Panc1 (cell line): ENCODE measurements around the gene MYO18A. TPM values are rescaled to one million over a fixed set of nuclear protein-coding genes. Genes with fewer than 3 reads are reported as not detected.

Experiments
- ATAC-seq: fragments of 200-7000 bp; cut with Tn5 transposase; 2 replicates; pipeline ENCODE4 v1.9.1; 2020; ENCODE audit warnings: mild to moderate bottlenecking, moderate library complexity
- BruUV-seq: library from RNA; stranded (reverse); fragments of 400-500 nt; replicated peaks from 2 replicates; lab custom pipeline; 2021; lab: Mats Ljungman, UMichigan
- CTCF ChIA-PET: fragments of 300-600 bp; sonication (Branson Sonifier 250); formaldehyde crosslinking; loops from one replicate; lab custom pipeline; 2022; ENCODE audit warnings: antibody characterized with exemption; lab: Charles Lee
- POLR2A ChIA-PET: fragments of 300-600 bp; sonication (Branson Sonifier 250); formaldehyde crosslinking; loops from one replicate; lab custom pipeline; 2022; ENCODE audit warnings: antibody characterized with exemption; lab: Charles Lee
- DNase-seq: peaks from one replicate; pipeline ENCODE4 v3.0.0-alpha.2; 2010; ENCODE audit warnings: low read depth, low spot score
- H3K27ac ChIP-seq: 2 replicates; pipeline ENCODE4 v1.5.1; 2011; ENCODE audit warnings: mild to moderate bottlenecking, low read length, inconsistent platforms
- H3K27me3 ChIP-seq: fragments of 200-500 bp; sonication (Bioruptor generic); 2 replicates; pipeline ENCODE4 v1.6.0; 2014; ENCODE audit warnings: low read length, inconsistent platforms; ENCODE audit not compliant: control insufficient read depth, insufficient read depth
- H3K36me3 ChIP-seq: fragments of 200-500 bp; sonication (Bioruptor generic); 2 replicates; pipeline ENCODE4 v1.5.1; 2014; ENCODE audit warnings: inconsistent platforms, mild to moderate bottlenecking, low read length, moderate library complexity; ENCODE audit not compliant: control insufficient read depth, insufficient read depth
- H3K4me1 ChIP-seq: 2 replicates; pipeline ENCODE4 v1.5.1; 2011; ENCODE audit warnings: inconsistent platforms, mild to moderate bottlenecking, low read length, moderate library complexity; ENCODE audit not compliant: control insufficient read depth, insufficient read depth
- H3K4me3 ChIP-seq, 2 experiments: 2 replicates each; pipeline ENCODE4 v1.5.1; 2011 to 2012; ENCODE audit warnings: low read depth in 2 of 2, low read length in 2 of 2, mild to moderate bottlenecking in 2 of 2, inconsistent platforms in 1 of 2, moderate library complexity in 1 of 2
- H3K9me3 ChIP-seq: fragments of 200-500 bp; sonication (Bioruptor generic); 2 replicates; pipeline ENCODE4 v1.5.1; 2014; ENCODE audit warnings: low read depth, mild to moderate bottlenecking, inconsistent platforms, low read length, moderate library complexity; ENCODE audit not compliant: control insufficient read depth, insufficient read depth
- POLR2AphosphoS5 ChIP-seq: IDR thresholded peaks from 2 replicates; pipeline ENCODE4 v1.6.1; 2012; ENCODE audit warnings: mild to moderate bottlenecking, low read depth, low read length, moderate library complexity
- SIN3A ChIP-seq: IDR thresholded peaks from 2 replicates; pipeline ENCODE4 v1.6.1; 2012; ENCODE audit warnings: low read depth, mild to moderate bottlenecking, low read length, moderate library complexity, borderline replicate concordance; ENCODE audit not compliant: insufficient read depth
- TCF7L2 ChIP-seq: IDR thresholded peaks from 2 replicates; pipeline ENCODE4 v1.6.1; 2011; ENCODE audit warnings: mild to moderate bottlenecking, low read depth, low read length, inconsistent platforms
- in situ Hi-C: cut with HindIII; loops from 2 replicates; pipeline ENCODE4 v1.10.0; 2016; ENCODE audit warnings: low sequenced_read_pairs, low pct_unique_long_range_greater_than_20kb
- intact Hi-C: fragments of 100-400 bp; cut with micrococcal nuclease; formaldehyde crosslinking; loops from one replicate; pipeline ENCODE4 v1.10.0; 2022; ENCODE audit not compliant: unreplicated experiment
- total RNA-seq: library from RNA; stranded (reverse); gene quantifications from one replicate; pipeline ENCODE4 v1.2.1, GENCODE V29; 2021; ENCODE audit not compliant: unreplicated experiment
- TF ChIP-seq, protein P1 (sequence below), 2 experiments: IDR thresholded peaks; 2 replicates each; pipeline ENCODE4 v1.6.1; 2011 to 2012; ENCODE audit warnings: low read depth in 2 of 2, control low read depth in 1 of 2, low read length in 1 of 2, mild to moderate bottlenecking in 1 of 2, moderate library complexity in 1 of 2; ENCODE audit not compliant: insufficient read depth in 1 of 2
- TF ChIP-seq, protein P2 (sequence below): fragments of 450-650 bp; IDR thresholded peaks from 2 replicates; pipeline ENCODE4 v1.5.1; 2017; ENCODE audit warnings: mild to moderate bottlenecking

The MYO18A gene
- total RNA-seq, 1 experiment from 2014 or later: 108 TPM

DNA sequence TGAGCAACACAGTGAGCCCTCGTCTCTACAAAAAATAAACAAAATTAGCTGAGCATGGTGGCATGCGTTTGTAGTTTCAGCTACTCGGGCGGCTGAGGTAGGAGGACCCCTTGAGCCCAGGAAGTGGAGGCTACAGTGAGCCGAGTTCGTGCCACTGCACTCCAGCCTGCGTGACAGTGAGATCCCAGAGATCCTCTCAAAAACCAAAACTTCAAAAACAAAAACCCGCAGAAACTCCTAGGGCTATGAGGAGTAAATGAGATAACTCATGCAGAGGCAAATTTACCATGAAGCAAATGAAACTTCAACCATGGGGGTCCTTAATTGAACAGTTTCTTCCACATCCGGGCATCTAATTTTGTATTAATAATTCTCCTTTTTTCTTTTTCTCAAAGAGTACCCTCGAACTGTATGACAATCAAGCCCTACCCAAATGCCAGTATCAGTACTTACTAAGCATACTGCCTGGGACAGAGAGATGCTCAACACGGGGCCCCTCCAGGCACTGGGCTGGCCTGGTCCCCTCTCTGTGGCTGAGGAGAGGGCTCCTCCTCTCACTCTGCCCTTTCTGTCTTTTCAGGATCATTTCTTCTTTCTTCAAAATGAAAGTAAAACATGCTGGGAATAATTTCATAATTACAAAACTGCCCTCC is 138.0 kb downstream of the MYO18A start:
- POLR2A ChIA-PET: interaction anchor here (0.6 kb wide), 1 partner anchor 11 kb away, joined by 7 read pairs; no protein-coding TSS in a partner anchor
- intact Hi-C loops: no loop called here
- no peaks in the 10 kb centered on the region for H3K36me3 ChIP-seq
- BruUV-seq: no TSS peak
- H3K4me1 ChIP-seq: no peaks in the 10 kb centered on the region; the same call in 1 of the 2 replicates
- no peaks in the 10 kb centered on the region; the same call in 1 of the 2 replicates for H3K27me3 ChIP-seq
- CTCF ChIA-PET: interaction anchor here (0.7 kb wide), 1 partner anchor 328 kb away, joined by 3 read pairs; no protein-coding TSS in a partner anchor
- TF ChIP-seq, protein P1, sequence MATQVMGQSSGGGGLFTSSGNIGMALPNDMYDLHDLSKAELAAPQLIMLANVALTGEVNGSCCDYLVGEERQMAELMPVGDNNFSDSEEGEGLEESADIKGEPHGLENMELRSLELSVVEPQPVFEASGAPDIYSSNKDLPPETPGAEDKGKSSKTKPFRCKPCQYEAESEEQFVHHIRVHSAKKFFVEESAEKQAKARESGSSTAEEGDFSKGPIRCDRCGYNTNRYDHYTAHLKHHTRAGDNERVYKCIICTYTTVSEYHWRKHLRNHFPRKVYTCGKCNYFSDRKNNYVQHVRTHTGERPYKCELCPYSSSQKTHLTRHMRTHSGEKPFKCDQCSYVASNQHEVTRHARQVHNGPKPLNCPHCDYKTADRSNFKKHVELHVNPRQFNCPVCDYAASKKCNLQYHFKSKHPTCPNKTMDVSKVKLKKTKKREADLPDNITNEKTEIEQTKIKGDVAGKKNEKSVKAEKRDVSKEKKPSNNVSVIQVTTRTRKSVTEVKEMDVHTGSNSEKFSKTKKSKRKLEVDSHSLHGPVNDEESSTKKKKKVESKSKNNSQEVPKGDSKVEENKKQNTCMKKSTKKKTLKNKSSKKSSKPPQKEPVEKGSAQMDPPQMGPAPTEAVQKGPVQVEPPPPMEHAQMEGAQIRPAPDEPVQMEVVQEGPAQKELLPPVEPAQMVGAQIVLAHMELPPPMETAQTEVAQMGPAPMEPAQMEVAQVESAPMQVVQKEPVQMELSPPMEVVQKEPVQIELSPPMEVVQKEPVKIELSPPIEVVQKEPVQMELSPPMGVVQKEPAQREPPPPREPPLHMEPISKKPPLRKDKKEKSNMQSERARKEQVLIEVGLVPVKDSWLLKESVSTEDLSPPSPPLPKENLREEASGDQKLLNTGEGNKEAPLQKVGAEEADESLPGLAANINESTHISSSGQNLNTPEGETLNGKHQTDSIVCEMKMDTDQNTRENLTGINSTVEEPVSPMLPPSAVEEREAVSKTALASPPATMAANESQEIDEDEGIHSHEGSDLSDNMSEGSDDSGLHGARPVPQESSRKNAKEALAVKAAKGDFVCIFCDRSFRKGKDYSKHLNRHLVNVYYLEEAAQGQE (IDR thresholded peaks at IDR 0.05; ENCODE audit: insufficient read depth in 1 of 2, low read depth in 2 of 2, low read length in 1 of 2): no peak
- no peak for TF ChIP-seq TCF7L2
- no peak for TF ChIP-seq POLR2AphosphoS5
- TF ChIP-seq, protein P2, sequence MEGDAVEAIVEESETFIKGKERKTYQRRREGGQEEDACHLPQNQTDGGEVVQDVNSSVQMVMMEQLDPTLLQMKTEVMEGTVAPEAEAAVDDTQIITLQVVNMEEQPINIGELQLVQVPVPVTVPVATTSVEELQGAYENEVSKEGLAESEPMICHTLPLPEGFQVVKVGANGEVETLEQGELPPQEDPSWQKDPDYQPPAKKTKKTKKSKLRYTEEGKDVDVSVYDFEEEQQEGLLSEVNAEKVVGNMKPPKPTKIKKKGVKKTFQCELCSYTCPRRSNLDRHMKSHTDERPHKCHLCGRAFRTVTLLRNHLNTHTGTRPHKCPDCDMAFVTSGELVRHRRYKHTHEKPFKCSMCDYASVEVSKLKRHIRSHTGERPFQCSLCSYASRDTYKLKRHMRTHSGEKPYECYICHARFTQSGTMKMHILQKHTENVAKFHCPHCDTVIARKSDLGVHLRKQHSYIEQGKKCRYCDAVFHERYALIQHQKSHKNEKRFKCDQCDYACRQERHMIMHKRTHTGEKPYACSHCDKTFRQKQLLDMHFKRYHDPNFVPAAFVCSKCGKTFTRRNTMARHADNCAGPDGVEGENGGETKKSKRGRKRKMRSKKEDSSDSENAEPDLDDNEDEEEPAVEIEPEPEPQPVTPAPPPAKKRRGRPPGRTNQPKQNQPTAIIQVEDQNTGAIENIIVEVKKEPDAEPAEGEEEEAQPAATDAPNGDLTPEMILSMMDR: no peak
- no peak for TF ChIP-seq SIN3A
- DNase-seq: no peak
- no peak for ATAC-seq
- H3K27ac ChIP-seq: no peak overlapping the region
- no peak overlapping the region for H3K4me3 ChIP-seq
- in situ Hi-C loops: no loop called here
- H3K9me3 ChIP-seq: no peaks in the 10 kb centered on the region

DNA sequence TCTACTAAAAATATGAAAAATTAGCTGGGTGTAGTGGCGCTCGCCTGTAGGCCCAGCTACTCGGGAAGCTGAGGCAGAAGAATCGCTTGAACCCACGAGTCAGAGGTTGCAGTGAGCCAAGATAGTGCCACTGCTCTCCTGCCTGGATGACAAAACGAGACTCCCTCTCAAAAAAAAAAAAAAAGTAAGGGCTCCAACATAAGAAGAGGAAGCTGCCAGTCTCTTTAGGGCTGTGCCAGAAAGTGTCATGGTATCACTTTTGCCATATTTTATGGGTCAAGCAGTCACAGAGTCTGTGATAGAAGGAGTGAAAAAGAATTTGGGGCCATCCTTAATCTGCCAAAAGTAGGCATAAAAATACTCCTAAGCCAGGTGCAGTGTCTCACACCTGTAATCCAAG is 138.6 kb downstream of the MYO18A start:
- CTCF ChIA-PET: interaction anchor here (0.7 kb wide), 1 partner anchor 329 kb away, joined by 3 read pairs; no protein-coding TSS in a partner anchor
- in situ Hi-C loops: no loop called here
- ATAC-seq (no peak), DNase-seq (no peak)
- H3K27ac ChIP-seq: no peak overlapping the region
- no TSS peak for BruUV-seq
- no peaks in the 10 kb centered on the region for H3K36me3 ChIP-seq
- intact Hi-C loops: no loop called here
- TF ChIP-seq TCF7L2 (no peak), SIN3A (no peak), POLR2AphosphoS5 (no peak)
- TF ChIP-seq, protein P2: no peak
- TF ChIP-seq, protein P1 (IDR thresholded peaks at IDR 0.05; ENCODE audit: insufficient read depth in 1 of 2, low read depth in 2 of 2, low read length in 1 of 2): no peak
- no peaks in the 10 kb centered on the region for H3K9me3 ChIP-seq
- no peaks in the 10 kb centered on the region; the same call in 1 of the 2 replicates for H3K4me1 ChIP-seq
- no peak overlapping the region for H3K4me3 ChIP-seq
- peaks cover 4% of the 10 kb centered on the region; the same call in 1 of the 2 replicates for H3K27me3 ChIP-seq
- POLR2A ChIA-PET: interaction anchor here (0.6 kb wide), 1 partner anchor 10 kb away, joined by 7 read pairs; no protein-coding TSS in a partner anchor
